Sciatic nerve (tissue), 2 donors: ENCODE measurements around the gene PAX8. TPM values are rescaled to one million over a fixed set of nuclear protein-coding genes. Genes with fewer than 3 reads are reported as not detected.

Source experiments
- ATAC-seq: fragments of 200-7000 bp; cut with Tn5 transposase; one replicate; pipeline ENCODE4 v1.9.1; 2020; ENCODE audit warnings: mild to moderate bottlenecking, moderate library complexity
- DNase-seq: peaks from one replicate; pipeline ENCODE4 v3.0.0-alpha.2; 2020; ENCODE audit warnings: low spot score
- intact Hi-C: fragments of 100-400 bp; cut with DNase I; formaldehyde crosslinking; loops from one replicate; pipeline ENCODE4 v1.14.2; 2022
- total RNA-seq: library from RNA; stranded (reverse); fragmentation: NEBNext Ultra II Directional; extraction: Animal tissue kit (Norgen Biotek cat#: 25700); gene quantifications from one replicate; pipeline ENCODE4 v1.2.1, GENCODE V29; 2021
- donor health status: DM: no; HTN: no; CAD: no.
- donor health status: DM: no; HTN: no; CAD: no.

Gene PAX8
- total RNA-seq, 1 donor from 2014 or later: 1.2 TPM

- ATAC-seq (no peak), DNase-seq (no peak)
- intact Hi-C loops: no loop called here
Measured at GRCh38 chr2:113180131-113180946, 98.4 kb downstream of the PAX8 start.

GRCh38 chr2:113179446-113180045, 99.2 kb downstream of the PAX8 start:
- DNase-seq (no peak), ATAC-seq (no peak)
- intact Hi-C loops: no loop called here

- ATAC-seq: no peak
- intact Hi-C loops: no loop called here
- no peak for DNase-seq
Measured at GRCh38 chr2:113178891-113179290, 99.8 kb downstream of the PAX8 start.

GRCh38 chr2:113178069-113178746, 100.5 kb downstream of the PAX8 start:
- DNase-seq (no peak), ATAC-seq (no peak)
- intact Hi-C loops: no loop called here

GRCh38 chr2:113176696-113177355, 101.9 kb downstream of the PAX8 start:
- DNase-seq (no peak), ATAC-seq (no peak)
- intact Hi-C loops: no loop called here

- no peak for DNase-seq
- intact Hi-C loops: no loop called here
- ATAC-seq: no peak
Measured at GRCh38 chr2:113175736-113176695, 102.7 kb downstream of the PAX8 start.

- intact Hi-C loops: no loop called here
- DNase-seq (no peak), ATAC-seq (peak; percentile 23)
Measured at GRCh38 chr2:113175042-113175628, 103.6 kb downstream of the PAX8 start.

- intact Hi-C loops: no loop called here
Measured at GRCh38 chr2:113174376-113174750, 104.4 kb downstream of the PAX8 start.

GRCh38 chr2:113173542-113174375, 105.0 kb downstream of the PAX8 start, which contains the start of gene PSD4:
TSS of gene PSD4 (plus strand) at chr2:113173971. CDS start at chr2:113182457, 8,486 bp downstream.
- ATAC-seq: peak; percentile 73
- peak; percentile 73 for DNase-seq

More at GRCh38 chr2:113174376-113174750, 104.4 kb downstream of the PAX8 start:
- no peak for ATAC-seq
- no peak for DNase-seq

GRCh38 chr2:113172721-113173541, 105.8 kb downstream of the PAX8 start:
- intact Hi-C loops: no loop called here
- DNase-seq (no peak), ATAC-seq (no peak)

More at GRCh38 chr2:113173542-113174375, 105.0 kb downstream of the PAX8 start, which contains the start of gene PSD4:
- intact Hi-C loops: no loop called here

GRCh38 chr2:113171334-113172075, 107.2 kb downstream of the PAX8 start:
- ATAC-seq: no peak
- DNase-seq: no peak
- intact Hi-C loops: no loop called here

- DNase-seq: no peak
- ATAC-seq: no peak
- intact Hi-C loops: loop anchor here (5.0 kb wide), 1 partner anchor 1788 kb away; no protein-coding TSS in a partner anchor
Measured at GRCh38 chr2:113169586-113169985, 109.1 kb downstream of the PAX8 start.

GRCh38 chr2:113169002-113169530, 109.7 kb downstream of the PAX8 start:
- no peak for ATAC-seq
- intact Hi-C loops: loop anchor here (5.0 kb wide), 1 partner anchor 1788 kb away; no protein-coding TSS in a partner anchor
- DNase-seq: no peak

GRCh38 chr2:113167962-113168340, 110.8 kb downstream of the PAX8 start:
- no peak for DNase-seq
- intact Hi-C loops: loop anchor here (5.0 kb wide), 1 partner anchor 1789 kb away; no protein-coding TSS in a partner anchor
- no peak for ATAC-seq
